Heart left ventricle (tissue), 16 donors: ENCODE results near the gene CFAP46. TPM values are rescaled to one million over a fixed set of nuclear protein-coding genes. Genes with fewer than 3 reads are reported as not detected.

Experiments
- ATAC-seq, 4 donors: fragments of 200-7000 bp; cut with Tn5 transposase; one replicate each; pipeline ENCODE4 v1.9.1; 2020 to 2022; ENCODE audit warnings: moderate library complexity in 4 of 4, mild to moderate bottlenecking in 3 of 4, moderate number of reproducible peaks in 1 of 4
- DNase-seq, 5 donors: peaks; one replicate each; pipeline ENCODE4 v3.0.0-alpha.2; 2020
- H3K27ac ChIP-seq, 12 donors: fragments of 200-600 bp; sonication (generic) in 4 of 12; one replicate each; pipeline versions ENCODE4 v1.5.0 to v1.8.0; 2016 to 2022; ENCODE audit warnings: mild to moderate bottlenecking in 2 of 12
- H3K27me3 ChIP-seq, 9 donors: fragments of 200-600 bp; sonication (generic) in 2 of 9; one replicate each; pipeline versions ENCODE4 v1.5.1 to v1.8.0; 2016 to 2022; ENCODE audit warnings: mild to moderate bottlenecking in 3 of 9
- H3K36me3 ChIP-seq, 9 donors: fragments of 200-600 bp; sonication (generic) in 2 of 9; one replicate each; pipeline versions ENCODE4 v1.5.0 to v1.8.0; 2018 to 2022; ENCODE audit warnings: mild to moderate bottlenecking in 2 of 9
- H3K4me1 ChIP-seq, 12 donors: fragments of 200-600 bp; sonication (generic) in 4 of 12; one replicate each; pipeline versions ENCODE4 v1.5.0 to v1.8.0; 2016 to 2022; ENCODE audit warnings: mild to moderate bottlenecking in 3 of 12
- H3K4me3 ChIP-seq, 12 donors: fragments of 200-600 bp; sonication (generic) in 4 of 12; one replicate each; pipeline versions ENCODE4 v1.5.0 to v1.8.0; 2017 to 2022; ENCODE audit warnings: mild to moderate bottlenecking in 9 of 12, moderate library complexity in 4 of 12
- H3K9me3 ChIP-seq, 12 donors: fragments of 200-600 bp; sonication (generic) in 4 of 12; one replicate each; pipeline versions ENCODE4 v1.5.0 to v1.8.0; 2016 to 2022; ENCODE audit warnings: mild to moderate bottlenecking in 1 of 12
- POLR2A ChIP-seq, 2 donors: fragments of 450-650 bp; IDR thresholded peaks; one replicate each; pipeline ENCODE4 v1.6.1; 2017; ENCODE audit warnings: antibody characterized with exemption in 2 of 2, mild to moderate bottlenecking in 2 of 2, moderate library complexity in 2 of 2
- WGBS, 4 donors: extraction: QIAGEN DNeasy Blood & Tissue Kit in 2 of 4; methylation state at CpG; one replicate each; pipeline versions ENCODE4 v1.1.5 to v1.1.7; 2013 to 2018; 5-methylcytosine and 5-hydroxymethylcytosine counted together
- intact Hi-C, 10 donors: fragments of 100-400 bp; cut with DNase I; formaldehyde crosslinking; loops; one replicate each; pipeline versions ENCODE4 v1.11.1 to v1.14.2; 2022
- polyA plus RNA-seq, 2 donors: library from polyadenylated mRNA; stranded (reverse); fragments of 200-250 nt; gene quantifications; one replicate each; pipeline ENCODE4 v1.2.3, GENCODE V29; 2013
- total RNA-seq, 9 donors: library from RNA; depleted of rRNA in 2 of 9; stranded (reverse); fragments of >200 nt in 2 of 9; fragmentation: NEBNext Ultra II Directional in 3 of 9; extraction: Animal tissue kit (Norgen Biotek cat#: 25700) in 3 of 9; gene quantifications; one replicate each; pipeline versions ENCODE4 v1.1.0 to v1.2.4, GENCODE V29; 2016 to 2023
- TF ChIP-seq, protein P1 (sequence below), 12 donors: fragments of 200-600 bp; sonication (generic) in 4 of 12; IDR thresholded peaks; one replicate each; pipeline versions ENCODE4 v1.5.0 to v1.8.0; 2018 to 2022; ENCODE audit warnings: antibody characterized with exemption in 12 of 12, mild to moderate bottlenecking in 5 of 12
- donor health status: ischemic (EF 13 %, LVEDD 7.1; RV severe dilation, severe dysfunction).
- donor health status: healthy with polysubstance abuse.
- donor health status: DM: no; HTN: yes; CAD: no.
- donor health status: DM: no; HTN: no; CAD: no.
- donor health status: ischemic (EF 25% LVEDD 6.9; RV normal size, moderate dysfunction).
- donor health status: ischemic (EF 25% LVEDD 5.7; RV mildly dilated, moderate dysfunction).
- donor health status: healthy.
- donor health status: DM: yes; HTN: yes; CAD: no.
- donor health status: ischemic (EF 35%, LVEDD 5.7; RV mildly dilated, moderate dysfunction).
- donor health status: nonischemic (EF 11% LVEDD 7.7; RV severe dilation, severe dysfunction).
- donor health status: DM: yes; HTN: yes; CAD: no.
- donor health status: PGD.
- donor health status: ischemic (EF 29% LVEDD 5.4; RV normal size, mild dysfunction).
- donor health status: nonischemic (EF 23%, LVEDD 6.1; RV moderate dilation, normal function).

Gene CFAP46
- total and polyA plus RNA-seq, 11 donors = 0.61 to 1.8 (median 0.95) TPM

DNA sequence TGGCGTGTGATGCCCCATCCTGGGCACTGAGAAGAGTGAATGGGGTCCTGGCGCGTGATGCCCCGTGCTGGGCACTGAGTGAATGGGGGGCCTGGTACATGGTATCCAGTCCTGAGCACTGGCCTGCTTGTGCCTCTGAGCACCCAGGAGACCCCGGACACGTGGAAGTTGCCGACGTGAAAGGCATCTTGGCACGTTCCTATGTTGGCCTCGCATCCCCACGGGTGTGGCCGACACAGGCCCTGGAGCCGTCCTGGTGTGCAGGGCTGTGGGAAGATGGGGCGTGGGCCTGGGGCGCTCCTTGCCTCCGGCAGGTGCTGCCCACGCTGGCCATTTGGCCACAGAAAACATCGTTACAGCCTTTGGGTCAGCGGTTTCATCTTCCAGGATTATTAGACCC is 35.5 kb downstream of the CFAP46 start:
- WGBS, 4 donors = 92 to 98% (median 94%) methylated on average over 15 to 19 of the region's 19 CpGs
- DNase-seq = peak in 2 of 5 donors; percentile 13 to 44

DNA sequence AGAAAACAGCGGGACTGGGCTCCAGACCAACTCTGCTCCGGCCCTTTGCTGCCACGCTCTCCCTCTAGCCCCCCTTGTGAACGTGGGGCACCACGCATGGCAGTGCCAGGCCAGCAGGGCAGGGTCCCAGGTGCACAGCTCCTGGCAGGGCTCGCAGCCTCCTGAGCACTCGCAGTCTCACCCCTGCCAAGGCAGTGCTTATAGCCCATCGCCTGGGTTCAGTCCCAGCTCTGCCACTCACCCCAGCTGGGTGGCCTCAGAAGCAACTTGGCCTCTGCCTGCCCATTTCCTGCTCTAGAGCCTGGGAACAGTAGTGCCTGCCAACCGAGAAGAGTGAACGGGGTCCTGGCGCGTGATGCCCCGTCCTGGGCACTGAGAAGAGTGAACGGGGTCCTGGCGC is 36.3 kb downstream of the CFAP46 start:
- peaks cover 0 to 18% (median 0%) of the 10 kb centered on the region in 12 donors for H3K9me3 ChIP-seq
- no peaks in the 10 kb centered on the region for H3K36me3 ChIP-seq
- H3K27ac ChIP-seq = no peak overlapping the region
- no peak for ATAC-seq
- peaks cover 0 to 5% (median 0%) of the 10 kb centered on the region in 9 donors for H3K27me3 ChIP-seq
- peak in 2 of 5 donors; percentile 13 to 46 for DNase-seq
- intact Hi-C loops = loop anchor here in 2 of 10 donors (10.0 kb wide), 2 partner anchors 219 to 409 kb away; no protein-coding TSS in a partner anchor
- WGBS, 4 donors = 95 to 97% (median 96%) methylated on average over 5 to 15 of the region's 15 CpGs
- TF ChIP-seq POLR2A (IDR thresholded peaks at IDR 0.05) = no peak
- TF ChIP-seq, protein P1, sequence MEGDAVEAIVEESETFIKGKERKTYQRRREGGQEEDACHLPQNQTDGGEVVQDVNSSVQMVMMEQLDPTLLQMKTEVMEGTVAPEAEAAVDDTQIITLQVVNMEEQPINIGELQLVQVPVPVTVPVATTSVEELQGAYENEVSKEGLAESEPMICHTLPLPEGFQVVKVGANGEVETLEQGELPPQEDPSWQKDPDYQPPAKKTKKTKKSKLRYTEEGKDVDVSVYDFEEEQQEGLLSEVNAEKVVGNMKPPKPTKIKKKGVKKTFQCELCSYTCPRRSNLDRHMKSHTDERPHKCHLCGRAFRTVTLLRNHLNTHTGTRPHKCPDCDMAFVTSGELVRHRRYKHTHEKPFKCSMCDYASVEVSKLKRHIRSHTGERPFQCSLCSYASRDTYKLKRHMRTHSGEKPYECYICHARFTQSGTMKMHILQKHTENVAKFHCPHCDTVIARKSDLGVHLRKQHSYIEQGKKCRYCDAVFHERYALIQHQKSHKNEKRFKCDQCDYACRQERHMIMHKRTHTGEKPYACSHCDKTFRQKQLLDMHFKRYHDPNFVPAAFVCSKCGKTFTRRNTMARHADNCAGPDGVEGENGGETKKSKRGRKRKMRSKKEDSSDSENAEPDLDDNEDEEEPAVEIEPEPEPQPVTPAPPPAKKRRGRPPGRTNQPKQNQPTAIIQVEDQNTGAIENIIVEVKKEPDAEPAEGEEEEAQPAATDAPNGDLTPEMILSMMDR (IDR thresholded peaks at IDR 0.05) = no peak
- H3K4me1 ChIP-seq = no peaks in the 10 kb centered on the region
- no peak overlapping the region for H3K4me3 ChIP-seq

More for the DNA sequence above, 35.5 kb downstream of the CFAP46 start:
- no peak overlapping the region for H3K4me3 ChIP-seq
- H3K9me3 ChIP-seq = peaks cover 0 to 13% (median 0%) of the 10 kb centered on the region in 12 donors
- intact Hi-C loops = loop anchor here in 2 of 10 donors (10.0 kb wide), 2 partner anchors 218 to 408 kb away; no protein-coding TSS in a partner anchor
- no peak overlapping the region for H3K27ac ChIP-seq
- H3K36me3 ChIP-seq = no peaks in the 10 kb centered on the region
- TF ChIP-seq, protein P1 (IDR thresholded peaks at IDR 0.05) = no peak
- TF ChIP-seq POLR2A (IDR thresholded peaks at IDR 0.05) = no peak
- H3K4me1 ChIP-seq = no peaks in the 10 kb centered on the region
- peaks cover 0 to 5% (median 0%) of the 10 kb centered on the region in 9 donors for H3K27me3 ChIP-seq
- ATAC-seq = no peak

DNA sequence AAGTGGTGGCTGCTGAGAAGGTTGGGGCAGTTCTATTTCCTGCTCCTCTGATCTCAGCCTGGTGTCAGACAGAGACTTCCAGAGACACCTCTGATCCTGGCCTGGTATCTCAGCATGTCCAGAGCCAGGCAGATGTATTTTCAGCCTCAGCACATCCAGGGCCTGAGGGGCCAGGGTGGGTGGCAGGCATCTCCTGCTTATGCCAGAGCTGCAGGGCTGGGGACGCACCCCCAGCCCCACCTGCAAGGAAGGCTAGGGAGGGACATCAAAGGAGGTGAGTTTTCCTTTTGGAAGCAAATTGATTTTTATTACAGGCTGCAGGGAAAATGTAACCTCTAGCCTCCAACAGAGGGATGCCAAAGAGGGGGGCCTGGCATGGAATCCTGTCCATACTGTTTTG is 36.7 kb downstream of the CFAP46 start:
- WGBS, 4 donors = 73 to 96% (median 87%) methylated on average over 1 of the region's 1 CpG

More for the DNA sequence above, 36.7 kb downstream of the CFAP46 start:
- DNase-seq = peak in 2 of 5 donors; percentile 7 to 44
- no peak for ATAC-seq
- intact Hi-C loops = loop anchor here in 2 of 10 donors (10.0 kb wide), 2 partner anchors 219 to 409 kb away; no protein-coding TSS in a partner anchor
- no peak overlapping the region for H3K27ac ChIP-seq
- peaks cover 0 to 5% (median 0%) of the 10 kb centered on the region in 9 donors for H3K27me3 ChIP-seq
- H3K9me3 ChIP-seq = peaks cover 0 to 19% (median 0%) of the 10 kb centered on the region in 12 donors
- H3K36me3 ChIP-seq = no peaks in the 10 kb centered on the region
- no peaks in the 10 kb centered on the region for H3K4me1 ChIP-seq
- H3K4me3 ChIP-seq = no peak overlapping the region
- no peak for TF ChIP-seq POLR2A (IDR thresholded peaks at IDR 0.05)
- TF ChIP-seq, protein P1 (IDR thresholded peaks at IDR 0.05) = no peak
